Right atrium auricular region (tissue), 2 donors: Measurements from ENCODE around the gene ULK4. TPM values are rescaled to one million over a fixed set of nuclear protein-coding genes. Genes with fewer than 3 reads are reported as not detected.

Experiments used
- DNase-seq: peaks from one replicate; pipeline ENCODE4 v3.0.0-alpha.2; 2019; ENCODE audit warnings: low spot score
- H3K27ac ChIP-seq, 2 donors: fragments of 200-600 bp; sonication (generic); 1 replicate in 1 of 2; 2 replicates in 1 of 2; pipeline ENCODE4 v1.5.1; 2016 to 2019
- H3K27me3 ChIP-seq, 2 donors: fragments of 200-600 bp; sonication (generic); one replicate each; pipeline versions ENCODE4 v1.5.1 to v1.6.0; 2017 to 2019
- H3K36me3 ChIP-seq: fragments of 200-600 bp; sonication (generic); one replicate; pipeline ENCODE4 v1.5.1; 2016
- H3K4me1 ChIP-seq, 2 donors: fragments of 200-600 bp; sonication (generic); one replicate each; pipeline versions ENCODE4 v1.5.1 to v1.6.0; 2017 to 2019
- H3K4me3 ChIP-seq, 2 donors: fragments of 200-600 bp; sonication (generic); 1 replicate in 1 of 2; 2 replicates in 1 of 2; pipeline ENCODE4 v1.5.1; 2017 to 2019; ENCODE audit warnings: mild to moderate bottlenecking in 1 of 2, moderate library complexity in 1 of 2
- H3K9me3 ChIP-seq, 2 donors: fragments of 200-600 bp; sonication (generic); one replicate each; pipeline ENCODE4 v1.5.1; 2019
- CTCF ChIP-seq, 2 donors: fragments of 200-600 bp; sonication (generic); IDR thresholded peaks; one replicate each; pipeline ENCODE4 v1.5.1; 2019; ENCODE audit warnings: antibody characterized with exemption in 2 of 2
- total RNA-seq, 2 donors: library from RNA; depleted of rRNA; stranded (reverse); fragments of >200 nt; gene quantifications; one replicate each; pipeline ENCODE4 v1.1.0, GENCODE V29; 2016

Gene ULK4
- total RNA-seq, 2 donors from 2014 or later: 7.1 to 10.1 TPM

- Histone ChIP-seq H3K27me3 (no peaks in the 10 kb centered on the region), H3K4me1 (no peaks in the 10 kb centered on the region), H3K36me3 (no peaks in the 10 kb centered on the region), H3K9me3 (peaks cover 5 to 24% of the 10 kb centered on the region in 2 donors), H3K27ac (no peak overlapping the region), H3K4me3 (no peak overlapping the region)
- no peak for DNase-seq
- TF ChIP-seq CTCF (IDR thresholded peaks at IDR 0.05): no peak
Measured at GRCh38 chr3:41477399-41478014, 484.4 kb downstream of the ULK4 start.

GRCh38 chr3:41469083-41469482, 492.8 kb downstream of the ULK4 start:
- Histone ChIP-seq H3K4me3 (no peak overlapping the region), H3K27ac (no peak overlapping the region), H3K36me3 (no peaks in the 10 kb centered on the region), H3K4me1 (peaks cover 0 to 10% of the 10 kb centered on the region in 2 donors), H3K9me3 (peaks cover 9 to 49% of the 10 kb centered on the region in 2 donors), H3K27me3 (no peaks in the 10 kb centered on the region)
- TF ChIP-seq CTCF (IDR thresholded peaks at IDR 0.05): no peak
- DNase-seq: no peak

GRCh38 chr3:41467481-41467880, 494.4 kb downstream of the ULK4 start:
- Histone ChIP-seq H3K4me3 (no peak overlapping the region), H3K36me3 (no peaks in the 10 kb centered on the region), H3K27ac (no peak overlapping the region), H3K27me3 (no peaks in the 10 kb centered on the region), H3K4me1 (peaks cover 0 to 10% of the 10 kb centered on the region in 2 donors), H3K9me3 (peaks cover 4 to 33% of the 10 kb centered on the region in 2 donors)
- no peak for TF ChIP-seq CTCF (IDR thresholded peaks at IDR 0.05)
- no peak for DNase-seq

GRCh38 chr3:41464858-41465257, 497.0 kb downstream of the ULK4 start:
- no peak for DNase-seq
- no peak for TF ChIP-seq CTCF (IDR thresholded peaks at IDR 0.05)
- Histone ChIP-seq H3K4me1 (peaks cover 0 to 10% of the 10 kb centered on the region in 2 donors), H3K27ac (no peak overlapping the region), H3K4me3 (no peak overlapping the region), H3K27me3 (no peaks in the 10 kb centered on the region), H3K9me3 (peaks cover 0 to 7% of the 10 kb centered on the region in 2 donors), H3K36me3 (no peaks in the 10 kb centered on the region)

GRCh38 chr3:41464401-41464800, 497.5 kb downstream of the ULK4 start:
- Histone ChIP-seq H3K4me3 (no peak overlapping the region), H3K4me1 (peaks cover 0 to 10% of the 10 kb centered on the region in 2 donors), H3K27me3 (no peaks in the 10 kb centered on the region), H3K9me3 (peaks cover 0 to 2% of the 10 kb centered on the region in 2 donors), H3K36me3 (no peaks in the 10 kb centered on the region), H3K27ac (no peak overlapping the region)
- TF ChIP-seq CTCF (IDR thresholded peaks at IDR 0.05): no peak
- DNase-seq: no peak
